HG03139 (cell line): ENCODE measurements around the gene GDE1.
"Not testable (repeated sequence)": the region's sequence is repeated elsewhere in the genome, so short reads cannot be mapped to it uniquely, and the experiment has no call there.

Experiments
- ATAC-seq: cut with Tn5 transposase; IDR thresholded peaks from one replicate; pipeline ENCODE4 v1.9.1; 2021; ENCODE audit not compliant: unreplicated experiment

Gene GDE1

GRCh38 chr16:19521471-19522396 lies at the start of gene GDE1:
GDE1 (minus strand) TSS chr16:19522098; CDS start chr16:19521964, 134 bp downstream.
- peak; percentile 75 for ATAC-seq

- ATAC-seq: no peak
Measured at GRCh38 chr16:19567560-19567959, 45.7 kb upstream of the GDE1 start.

GRCh38 chr16:19566362-19566761 lies 44.5 kb upstream of the GDE1 start:
- no peak for ATAC-seq

- no peak for ATAC-seq
Measured at GRCh38 chr16:19563377-19563776, 41.5 kb upstream of the GDE1 start.

- no peak for ATAC-seq
Measured at GRCh38 chr16:19560078-19560477, 38.2 kb upstream of the GDE1 start.

- ATAC-seq: no peak
Measured at GRCh38 chr16:19559242-19559910, 37.5 kb upstream of the GDE1 start.

- ATAC-seq: no peak
Measured at GRCh38 chr16:19555938-19556771, 34.3 kb upstream of the GDE1 start.

- ATAC-seq: peak; percentile 93
Measured at GRCh38 chr16:19555186-19555937, 33.5 kb upstream of the GDE1 start, which contains the start of gene VPS35L. VPS35L (plus strand) TSS chr16:19555703; CDS start chr16:19555730, 27 bp downstream.

GRCh38 chr16:19549673-19550072 lies 27.8 kb upstream of the GDE1 start:
- no peak for ATAC-seq

- no peak for ATAC-seq
Measured at GRCh38 chr16:19548144-19548543, 26.2 kb upstream of the GDE1 start.

GRCh38 chr16:19543278-19543996 lies 21.5 kb upstream of the GDE1 start:
- ATAC-seq: not testable (repeated sequence)

- no peak for ATAC-seq
Measured at GRCh38 chr16:19542138-19542821, 20.4 kb upstream of the GDE1 start.

- ATAC-seq: no peak
Measured at GRCh38 chr16:19540241-19540970, 18.5 kb upstream of the GDE1 start.

GRCh38 chr16:19532601-19533000 lies 10.7 kb upstream of the GDE1 start:
- no peak for ATAC-seq

GRCh38 chr16:19528666-19529065 lies 6.8 kb upstream of the GDE1 start:
- ATAC-seq: no peak

GRCh38 chr16:19527161-19527560 lies 5.3 kb upstream of the GDE1 start:
- no peak for ATAC-seq

- no peak for ATAC-seq
Measured at GRCh38 chr16:19525385-19525723, 3.5 kb upstream of the GDE1 start.

GRCh38 chr16:19524616-19525384 lies 2.9 kb upstream of the GDE1 start:
- no peak for ATAC-seq
